Skeletal muscle cell (primary cell): ENCODE results near the gene CDC14C.
"Not testable (repeated sequence)": the region's sequence is repeated elsewhere in the genome, so short reads cannot be mapped to it uniquely, and the experiment has no call there.

Experiments used
- DNase-seq: peaks from one replicate; pipeline ENCODE4 v3.0.0-alpha.2; 2010; ENCODE audit warnings: low read depth
- H3K4me3 ChIP-seq: 2 replicates; pipeline ENCODE4 v1.5.1; 2011; ENCODE audit warnings: low read depth, mild to moderate bottlenecking, control low read depth, low read length, moderate library complexity

CDC14C gene

DNA sequence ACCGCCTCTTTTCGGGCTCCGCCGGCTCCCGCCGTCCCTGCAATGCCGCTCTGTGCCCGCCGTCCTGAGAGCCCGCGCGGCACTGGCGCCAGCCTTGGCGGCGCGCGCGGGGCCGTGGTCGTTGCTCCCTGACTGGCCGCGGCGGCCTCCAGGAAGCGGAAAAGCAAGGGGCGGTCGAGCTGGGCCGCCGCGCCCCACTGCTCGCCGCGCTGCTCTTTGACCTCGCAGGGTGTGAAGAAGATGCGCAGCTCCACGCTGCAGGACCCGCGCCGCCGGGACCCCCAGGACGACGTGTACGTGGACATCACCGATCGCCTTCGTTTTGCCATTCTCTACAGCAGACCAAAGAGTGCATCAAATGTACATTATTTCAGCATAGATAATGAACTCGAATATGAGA is at the start of gene CDC14C:
Gene CDC14C (plus strand): TSS at position 115 of the 400 bp plus-strand sequence. CDS start 126 bp downstream, at position 241.
- H3K4me3 ChIP-seq, result no peak within 1 kb of the TSS
- DNase-seq, result no peak

- no peak for DNase-seq
Observed at GRCh38 chr7:48875045-48875916, 49.1 kb upstream of the CDC14C start.

DNA sequence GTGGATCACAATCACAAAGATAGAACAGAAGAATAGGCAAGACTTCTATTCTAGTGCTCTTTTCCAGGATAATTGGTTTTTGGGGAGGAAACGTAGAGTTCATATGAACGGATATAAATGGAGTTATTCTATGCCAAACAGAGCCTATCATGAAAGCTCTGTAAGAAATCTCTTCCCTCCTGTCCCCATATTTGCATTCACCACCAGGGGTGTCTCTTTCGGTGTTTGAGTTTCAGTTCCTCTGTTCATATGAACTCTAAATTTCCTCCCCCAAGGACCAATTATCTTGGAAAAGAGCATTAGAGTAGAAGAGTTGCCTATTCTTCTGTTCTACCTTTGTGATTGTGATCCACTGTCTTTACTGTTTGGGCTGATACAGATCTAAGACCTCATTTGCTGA is 48.3 kb upstream of the CDC14C start:
- DNase-seq, result no peak
- no peak overlapping the region for H3K4me3 ChIP-seq

More at GRCh38 chr7:48875045-48875916, 49.1 kb upstream of the CDC14C start:
- no peak overlapping the region for H3K4me3 ChIP-seq

DNA sequence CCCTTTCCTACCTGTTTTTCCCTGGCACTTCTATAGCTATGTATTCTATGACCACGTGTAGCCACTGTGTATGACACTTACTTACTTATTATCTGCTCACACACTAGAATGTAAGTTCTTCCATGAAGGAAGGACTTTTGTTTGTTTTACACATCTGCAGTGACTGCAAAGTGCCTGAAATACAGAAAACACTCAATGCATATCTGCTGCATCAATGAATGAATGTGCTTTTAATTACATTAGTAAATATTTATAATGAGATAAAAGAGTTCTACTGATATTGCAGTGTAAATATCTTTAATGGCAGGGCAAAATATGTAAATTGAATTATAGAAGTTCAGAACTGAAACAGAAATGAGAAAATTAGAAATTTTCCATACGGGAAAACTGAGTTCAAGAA is 43.5 kb upstream of the CDC14C start:
- H3K4me3 ChIP-seq, result no peak overlapping the region
- no peak for DNase-seq

GRCh38 chr7:48887500-48887899 is 36.8 kb upstream of the CDC14C start:
- no peak for DNase-seq
- H3K4me3 ChIP-seq, result no peak overlapping the region

DNA sequence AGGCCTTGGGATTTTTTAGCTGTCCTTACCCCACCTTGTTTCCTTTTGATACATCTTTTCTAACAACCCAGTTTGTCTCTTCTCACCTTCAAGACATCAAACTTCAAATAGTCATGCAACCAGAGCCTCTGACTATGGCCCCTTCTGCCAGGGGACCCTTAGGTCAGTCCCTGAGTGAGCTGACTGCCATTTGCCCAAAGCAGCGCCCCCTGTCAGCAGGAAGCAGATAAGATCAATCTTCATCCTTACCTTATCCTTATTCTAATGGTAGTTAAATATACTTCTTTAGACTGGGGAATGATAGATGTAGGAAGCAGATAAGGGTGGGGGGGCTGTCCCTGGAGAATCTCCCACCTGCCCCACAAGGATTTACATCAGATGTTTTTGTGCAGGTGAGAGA is 29.8 kb upstream of the CDC14C start:
- H3K4me3 ChIP-seq, result no peak overlapping the region
- DNase-seq, result no peak

GRCh38 chr7:48899932-48900331 is 24.4 kb upstream of the CDC14C start:
- no peak overlapping the region for H3K4me3 ChIP-seq

GRCh38 chr7:48901966-48902365 is 22.4 kb upstream of the CDC14C start:
- H3K4me3 ChIP-seq, result no peak overlapping the region
- no peak for DNase-seq

More at GRCh38 chr7:48899932-48900331, 24.4 kb upstream of the CDC14C start:
- DNase-seq, result no peak

GRCh38 chr7:48904975-48905374 is 19.4 kb upstream of the CDC14C start:
- no peak for DNase-seq

DNA sequence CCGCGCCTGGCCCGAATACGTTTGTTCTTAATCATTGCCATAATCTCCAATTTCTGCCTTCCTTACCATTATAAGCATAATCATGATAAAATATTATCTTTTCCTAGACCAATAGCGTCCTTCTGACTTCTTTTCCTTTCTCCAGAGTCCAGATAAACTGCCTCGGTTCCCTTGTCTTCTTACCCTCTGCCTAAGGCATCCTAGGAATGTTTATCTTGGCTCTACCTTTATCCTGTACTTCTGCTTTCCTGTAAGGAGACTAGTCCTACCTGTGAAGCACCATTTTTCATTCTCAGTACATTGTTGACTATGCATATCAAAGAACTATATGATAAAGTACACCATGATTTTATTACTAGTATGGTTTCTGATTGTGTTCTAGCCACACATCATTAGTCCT is 18.7 kb upstream of the CDC14C start:
- not testable (repeated sequence) for H3K4me3 ChIP-seq, DNase-seq

More at GRCh38 chr7:48904975-48905374, 19.4 kb upstream of the CDC14C start:
- H3K4me3 ChIP-seq, result no peak overlapping the region

- not testable (repeated sequence) for H3K4me3 ChIP-seq, DNase-seq
Observed at GRCh38 chr7:48909887-48910286, 14.5 kb upstream of the CDC14C start.

DNA sequence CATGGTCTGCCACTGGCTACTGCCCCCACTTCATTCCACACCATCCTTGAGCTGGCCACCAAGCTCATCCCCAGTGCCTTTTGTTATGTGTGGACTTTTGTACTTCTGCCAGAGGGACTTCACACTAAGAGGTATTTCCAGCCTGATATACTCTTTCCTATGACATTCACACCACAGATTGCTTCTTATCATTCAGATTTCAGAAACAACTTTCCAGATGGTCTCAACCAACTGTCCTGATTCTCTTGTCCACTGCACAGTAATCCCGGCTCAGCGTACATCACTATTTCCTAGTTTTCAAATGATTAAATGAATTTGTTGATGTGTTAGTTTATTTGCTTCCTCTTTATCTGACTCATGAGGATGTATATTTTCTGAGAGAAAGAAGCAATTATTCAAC is 7.1 kb downstream of the CDC14C start:
- H3K4me3 ChIP-seq, result no peak overlapping the region
- DNase-seq, result no peak

DNA sequence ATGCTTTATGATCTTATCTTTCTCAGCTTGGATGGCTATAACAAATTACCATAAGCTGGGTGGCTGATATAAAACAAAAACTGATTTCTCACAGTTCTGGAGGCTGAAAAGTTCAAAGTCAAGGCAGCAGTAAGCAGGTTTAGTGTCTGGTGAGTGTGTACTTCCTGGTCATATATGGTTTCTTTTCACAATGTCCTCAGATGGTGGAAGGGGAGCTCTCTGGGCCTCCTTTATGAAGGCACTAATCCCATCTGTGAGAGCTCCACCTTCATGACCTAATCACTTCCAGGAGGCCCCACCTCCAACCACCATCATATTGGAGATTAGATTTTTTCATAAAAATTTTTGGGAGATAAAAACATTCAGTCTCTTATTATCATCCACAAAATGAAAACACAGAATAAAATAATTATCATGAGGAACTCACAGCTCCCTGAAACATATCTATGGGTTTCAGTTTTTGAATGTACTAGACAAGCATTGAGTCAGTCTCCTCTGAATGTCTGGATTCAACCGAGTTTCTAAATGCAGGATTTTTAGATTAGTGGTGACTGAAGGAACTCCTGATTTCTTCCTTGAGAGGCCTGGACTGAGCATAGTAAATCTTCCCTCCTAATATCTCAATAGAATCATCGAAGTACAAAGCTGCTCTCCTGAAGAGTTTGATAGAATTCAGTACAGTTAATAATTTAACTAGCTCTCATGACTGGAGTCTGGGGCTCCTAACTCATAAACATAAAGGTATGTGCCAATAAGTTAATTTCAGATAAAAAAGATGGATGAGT is 8.0 kb downstream of the CDC14C start:
- H3K4me3 ChIP-seq, result no peak overlapping the region
- DNase-seq, result no peak

DNA sequence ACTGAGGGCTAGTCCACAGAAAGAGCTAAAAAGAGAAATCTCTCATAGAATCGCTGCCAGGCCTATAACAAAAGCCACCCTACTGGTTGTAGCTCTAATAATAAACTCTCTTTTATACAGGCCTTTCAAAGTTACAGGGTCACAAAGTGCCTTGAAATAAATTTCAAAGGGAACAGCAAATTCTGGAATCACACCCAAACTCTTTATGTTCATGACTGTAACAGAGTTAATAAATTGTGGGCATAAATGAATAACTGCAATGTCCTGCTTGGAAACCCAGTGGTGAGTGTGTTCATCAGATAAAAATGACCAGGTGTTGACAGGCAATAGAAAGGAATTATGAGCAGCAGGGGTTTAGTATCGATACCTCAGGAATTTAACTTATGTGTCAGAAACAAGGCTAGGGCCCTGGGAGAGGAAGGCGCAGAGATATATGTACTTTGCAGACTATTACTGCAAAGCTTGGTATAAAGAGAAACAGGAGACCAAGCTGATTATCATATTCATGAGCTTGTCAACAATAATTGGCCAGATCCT is 9.3 kb downstream of the CDC14C start:
- DNase-seq, result no peak
- H3K4me3 ChIP-seq, result no peak overlapping the region

- DNase-seq, result no peak
Observed at GRCh38 chr7:48938539-48939295, 14.4 kb downstream of the CDC14C start.

DNA sequence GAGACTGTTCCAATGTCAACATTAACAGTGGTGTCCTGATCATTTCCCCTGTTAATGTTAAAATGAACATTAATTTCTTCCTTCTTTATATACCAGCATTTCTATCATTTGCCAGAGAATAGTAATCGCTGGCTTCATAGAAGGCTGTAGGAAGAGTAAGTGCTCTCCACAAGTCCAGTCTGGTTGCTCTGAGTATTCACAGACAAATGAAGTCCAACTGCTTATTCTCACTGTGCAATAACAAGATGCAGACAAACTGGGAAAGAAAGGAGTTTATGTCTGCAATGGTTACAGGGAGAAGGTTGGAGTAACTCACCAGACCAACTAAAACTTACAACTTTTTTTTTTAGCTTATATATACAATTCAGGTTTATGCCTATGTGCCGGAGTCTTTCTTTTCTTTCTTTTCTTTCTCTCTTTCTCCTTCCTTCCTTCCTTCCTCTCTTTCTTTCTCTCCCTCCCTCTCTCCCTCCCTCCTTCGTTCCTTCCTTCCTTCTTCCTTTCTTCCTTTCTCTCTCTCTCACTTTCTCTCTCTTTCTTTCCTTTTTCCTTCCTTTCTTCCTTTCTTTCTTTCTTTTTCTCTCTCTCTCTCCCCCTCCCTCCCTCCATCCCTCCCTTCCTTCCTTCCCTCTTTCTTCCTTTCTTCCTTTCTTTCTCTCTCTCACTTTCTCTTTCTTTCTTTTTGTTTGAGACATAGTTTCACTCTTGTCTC is 19.1 kb downstream of the CDC14C start:
- no peak for DNase-seq
- no peak overlapping the region for H3K4me3 ChIP-seq

More at GRCh38 chr7:48938539-48939295, 14.4 kb downstream of the CDC14C start:
- no peak overlapping the region for H3K4me3 ChIP-seq

DNA sequence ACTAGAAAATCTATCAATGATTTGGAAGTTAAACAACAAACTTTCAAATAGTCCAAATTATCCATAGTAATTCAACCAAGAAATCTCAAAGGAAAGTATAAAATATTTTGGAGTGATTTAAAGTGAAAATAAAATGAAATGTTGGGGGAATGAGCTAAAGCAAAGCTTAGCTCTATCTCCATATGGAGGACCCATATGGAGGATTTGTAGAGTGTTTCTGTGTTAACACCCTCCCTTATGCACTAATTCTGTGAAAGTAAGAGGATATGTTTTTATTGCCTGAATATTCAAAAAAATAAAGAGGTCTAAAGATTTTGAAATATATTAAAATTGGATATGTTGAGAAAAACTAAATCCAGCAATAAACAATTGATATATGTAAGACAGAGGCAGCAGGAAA is 31.6 kb downstream of the CDC14C start:
- DNase-seq, result no peak
- H3K4me3 ChIP-seq, result no peak overlapping the region

DNA sequence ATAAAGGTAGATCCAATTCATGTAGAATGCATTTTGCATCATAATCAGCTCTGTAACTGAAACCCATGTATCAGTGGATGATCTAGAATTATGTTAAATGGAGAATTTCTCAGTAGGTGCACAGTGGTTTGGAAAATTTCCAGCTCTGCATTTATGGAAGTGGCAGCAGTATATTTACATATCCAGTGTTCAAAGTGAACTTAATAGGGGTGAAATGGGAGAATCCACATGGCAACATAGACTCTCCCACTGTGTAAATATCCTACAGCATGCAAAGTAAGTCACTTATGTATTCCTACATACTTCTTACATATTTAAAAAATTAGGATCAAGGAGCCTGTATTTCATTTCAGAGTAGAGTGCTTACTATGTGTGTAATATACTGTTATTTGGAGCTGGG is 35.3 kb downstream of the CDC14C start:
- DNase-seq, result no peak
- no peak overlapping the region for H3K4me3 ChIP-seq
